ENCODE results near the gene OPCML.

OPCML gene

GRCh38 chr11:133162227-133162626 lies 370.1 kb downstream of the OPCML start:
- no peak overlapping the region for H3K4me3 ChIP-seq (ENCODE audit: low read length)
- TF ChIP-seq ZNF274 (IDR thresholded peaks at IDR 0.05; ENCODE audit: low read depth, low read length), result no peak

- TF ChIP-seq ZNF274 (IDR thresholded peaks at IDR 0.05; ENCODE audit: low read depth, low read length), result no peak
Measured at GRCh38 chr11:133160754-133161153, 371.5 kb downstream of the OPCML start.

GRCh38 chr11:133156986-133157745 lies 375.1 kb downstream of the OPCML start:
- H3K4me3 ChIP-seq (ENCODE audit: low read length), result no peak overlapping the region
- no peak for TF ChIP-seq ZNF274 (IDR thresholded peaks at IDR 0.05; ENCODE audit: low read depth, low read length)

More at GRCh38 chr11:133160754-133161153, 371.5 kb downstream of the OPCML start:
- no peak overlapping the region for H3K4me3 ChIP-seq (ENCODE audit: low read length)

GRCh38 chr11:133154781-133155180 lies 377.5 kb downstream of the OPCML start:
- TF ChIP-seq ZNF274 (IDR thresholded peaks at IDR 0.05; ENCODE audit: low read depth, low read length), result no peak
- H3K4me3 ChIP-seq (ENCODE audit: low read length), result no peak overlapping the region

GRCh38 chr11:133154076-133154475 lies 378.2 kb downstream of the OPCML start:
- no peak for TF ChIP-seq ZNF274 (IDR thresholded peaks at IDR 0.05; ENCODE audit: low read depth, low read length)
- H3K4me3 ChIP-seq (ENCODE audit: low read length), result no peak overlapping the region

- H3K4me3 ChIP-seq (ENCODE audit: low read length), result no peak overlapping the region
- TF ChIP-seq ZNF274 (IDR thresholded peaks at IDR 0.05; ENCODE audit: low read depth, low read length), result no peak
Measured at GRCh38 chr11:133153031-133153430, 379.3 kb downstream of the OPCML start.

GRCh38 chr11:133149698-133150097 lies 382.6 kb downstream of the OPCML start:
- no peak overlapping the region for H3K4me3 ChIP-seq (ENCODE audit: low read length)
- TF ChIP-seq ZNF274 (IDR thresholded peaks at IDR 0.05; ENCODE audit: low read depth, low read length), result no peak

GRCh38 chr11:133147625-133148024 lies 384.7 kb downstream of the OPCML start:
- H3K4me3 ChIP-seq (ENCODE audit: low read length), result no peak overlapping the region
- TF ChIP-seq ZNF274 (IDR thresholded peaks at IDR 0.05; ENCODE audit: low read depth, low read length), result no peak

GRCh38 chr11:133146697-133147306 lies 385.5 kb downstream of the OPCML start:
- no peak for TF ChIP-seq ZNF274 (IDR thresholded peaks at IDR 0.05; ENCODE audit: low read depth, low read length)
- H3K4me3 ChIP-seq (ENCODE audit: low read length), result no peak overlapping the region

- no peak for TF ChIP-seq ZNF274 (IDR thresholded peaks at IDR 0.05; ENCODE audit: low read depth, low read length)
- no peak overlapping the region for H3K4me3 ChIP-seq (ENCODE audit: low read length)
Measured at GRCh38 chr11:133137939-133138338, 394.4 kb downstream of the OPCML start.

- TF ChIP-seq ZNF274 (IDR thresholded peaks at IDR 0.05; ENCODE audit: low read depth, low read length), result no peak
- H3K4me3 ChIP-seq (ENCODE audit: low read length), result no peak overlapping the region
Measured at GRCh38 chr11:133137270-133137669, 395.0 kb downstream of the OPCML start.

GRCh38 chr11:133136376-133136775 lies 395.9 kb downstream of the OPCML start:
- no peak overlapping the region for H3K4me3 ChIP-seq (ENCODE audit: low read length)
- no peak for TF ChIP-seq ZNF274 (IDR thresholded peaks at IDR 0.05; ENCODE audit: low read depth, low read length)

- no peak for TF ChIP-seq ZNF274 (IDR thresholded peaks at IDR 0.05; ENCODE audit: low read depth, low read length)
- H3K4me3 ChIP-seq (ENCODE audit: low read length), result no peak overlapping the region
Measured at GRCh38 chr11:133134314-133135173, 397.8 kb downstream of the OPCML start.

- H3K4me3 ChIP-seq (ENCODE audit: low read length), result no peak overlapping the region
- TF ChIP-seq ZNF274 (IDR thresholded peaks at IDR 0.05; ENCODE audit: low read depth, low read length), result no peak
Measured at GRCh38 chr11:133133606-133134005, 398.7 kb downstream of the OPCML start.
